ENCODE data around the gene VEZT. TPM values are rescaled to one million over a fixed set of nuclear protein-coding genes. Genes with fewer than 3 reads are reported as not detected.

VEZT gene, protein sequence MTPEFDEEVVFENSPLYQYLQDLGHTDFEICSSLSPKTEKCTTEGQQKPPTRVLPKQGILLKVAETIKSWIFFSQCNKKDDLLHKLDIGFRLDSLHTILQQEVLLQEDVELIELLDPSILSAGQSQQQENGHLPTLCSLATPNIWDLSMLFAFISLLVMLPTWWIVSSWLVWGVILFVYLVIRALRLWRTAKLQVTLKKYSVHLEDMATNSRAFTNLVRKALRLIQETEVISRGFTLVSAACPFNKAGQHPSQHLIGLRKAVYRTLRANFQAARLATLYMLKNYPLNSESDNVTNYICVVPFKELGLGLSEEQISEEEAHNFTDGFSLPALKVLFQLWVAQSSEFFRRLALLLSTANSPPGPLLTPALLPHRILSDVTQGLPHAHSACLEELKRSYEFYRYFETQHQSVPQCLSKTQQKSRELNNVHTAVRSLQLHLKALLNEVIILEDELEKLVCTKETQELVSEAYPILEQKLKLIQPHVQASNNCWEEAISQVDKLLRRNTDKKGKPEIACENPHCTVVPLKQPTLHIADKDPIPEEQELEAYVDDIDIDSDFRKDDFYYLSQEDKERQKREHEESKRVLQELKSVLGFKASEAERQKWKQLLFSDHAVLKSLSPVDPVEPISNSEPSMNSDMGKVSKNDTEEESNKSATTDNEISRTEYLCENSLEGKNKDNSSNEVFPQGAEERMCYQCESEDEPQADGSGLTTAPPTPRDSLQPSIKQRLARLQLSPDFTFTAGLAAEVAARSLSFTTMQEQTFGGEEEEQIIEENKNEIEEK
- total RNA-seq: 46.4 and 56.2 TPM in 2 replicates

DNA sequence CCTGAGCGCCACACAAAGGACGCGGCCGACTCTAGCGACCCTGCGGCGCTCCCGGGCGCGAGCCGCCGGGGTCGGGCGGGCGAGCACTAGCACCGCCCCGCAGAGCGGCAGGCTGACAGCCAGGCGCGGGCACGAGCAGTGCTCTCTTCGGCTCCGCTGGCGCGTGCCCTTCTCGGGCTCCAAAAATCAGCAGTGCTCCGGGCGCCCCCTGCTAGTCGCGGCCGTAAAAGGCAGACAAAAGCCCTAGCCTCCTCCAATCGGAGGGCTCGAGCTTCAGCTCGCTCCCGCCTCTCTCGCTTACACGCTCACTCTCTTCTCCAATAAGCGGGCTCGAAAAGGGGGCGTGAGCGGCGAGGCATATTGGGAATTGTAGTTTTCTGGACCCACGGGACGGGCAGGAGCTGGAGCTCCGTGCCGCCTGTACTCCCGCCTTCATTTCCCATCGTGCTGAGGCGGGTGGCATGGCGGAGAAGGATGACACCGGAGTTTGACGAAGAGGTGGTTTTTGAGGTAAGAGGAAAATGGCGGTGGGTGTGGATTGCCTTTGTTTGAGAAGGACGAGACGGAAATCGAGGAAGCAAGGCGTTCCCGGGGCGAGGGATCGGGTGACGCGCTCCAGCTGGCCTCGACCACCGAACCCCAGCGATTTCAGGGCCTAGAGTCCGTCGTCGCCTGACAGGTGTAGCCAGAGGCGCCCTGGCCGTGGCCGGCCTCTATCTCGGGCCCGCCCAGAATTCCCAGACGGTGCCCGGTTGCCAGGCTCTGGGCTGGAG, at the start of gene VEZT, which contains the start of gene FGD6:
VEZT (plus strand) TSS at position 431 of the 773 bp plus-strand sequence; CDS start at position 475, 44 bp downstream.
FGD6 (minus strand) TSS at position 91 of the 773 bp plus-strand sequence. CDS start 227 bp downstream, outside the sequence.

Other genes starting within 250 kb of the VEZT start
- 87.1 and 95.3 TPM in 2 replicates for gene NDUFA12, start 214.1 kb upstream of the VEZT start, total RNA-seq
- 20.3 and 21.4 TPM in 2 replicates for gene NR2C1, start 144.2 kb upstream of the VEZT start, total RNA-seq
- 3.6 and 6.2 TPM in 2 replicates for gene FGD6, start 340 bp upstream of the VEZT start, total RNA-seq

All from smooth muscle cell of bladder (primary cell).